NCI-H1105 (cell line): Measurements from ENCODE around the gene CAMKMT.

Experiments
- DNase-seq: peaks from one replicate; lab custom pipeline; 2025; lab: John Stamatoyannopoulos, UW

CAMKMT gene

DNA sequence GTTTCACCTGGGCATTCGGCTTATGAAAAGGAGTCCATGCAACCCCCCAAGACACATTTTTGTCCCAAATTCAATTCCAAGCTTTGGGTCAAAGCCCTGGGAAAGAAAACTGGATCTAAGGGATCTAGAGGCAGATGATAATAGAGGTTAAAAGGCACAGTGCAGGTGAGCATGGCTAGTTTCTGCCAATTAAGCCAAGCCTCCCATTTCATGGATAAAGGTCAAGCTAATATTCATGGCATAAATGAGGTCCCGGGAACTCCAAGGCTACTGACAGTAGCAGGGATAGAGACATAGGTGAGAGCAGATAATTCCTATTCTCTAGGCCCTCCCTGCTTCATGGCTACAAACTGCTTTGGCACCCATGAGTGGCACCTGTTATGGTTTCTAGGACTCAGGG, 83.1 kb downstream of the CAMKMT start:
- no peak for DNase-seq

DNA sequence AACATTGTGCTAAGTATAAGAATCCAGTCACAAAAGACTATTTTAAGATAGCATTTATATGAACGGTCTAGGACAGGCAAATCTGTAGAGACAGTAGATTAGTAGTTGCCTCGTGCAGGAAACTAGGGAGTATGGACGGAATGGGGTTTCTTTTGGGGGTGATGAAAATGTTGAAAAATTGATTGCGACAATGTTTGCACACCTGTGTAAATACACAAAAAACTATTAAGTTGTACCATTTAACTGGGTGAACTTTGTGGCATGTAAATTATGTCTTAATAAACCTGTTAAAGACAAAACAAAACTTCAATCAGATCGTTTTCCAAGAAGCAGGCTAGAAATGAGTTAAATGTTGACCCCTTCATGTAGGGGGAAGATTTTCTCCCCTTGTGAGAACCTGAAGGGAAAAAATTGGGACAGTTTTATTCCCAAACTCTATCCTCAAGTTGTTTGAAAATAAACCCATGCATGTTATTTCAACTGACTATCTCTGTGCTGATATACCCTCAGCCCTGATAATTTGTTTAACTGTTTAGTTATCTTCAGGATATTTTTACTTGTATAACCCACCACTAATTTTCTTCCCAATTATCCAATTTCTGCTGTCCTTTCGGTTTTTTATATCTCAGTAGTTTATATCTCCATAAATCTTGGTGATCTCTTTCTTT, 87.2 kb downstream of the CAMKMT start:
- DNase-seq: no peak

DNA sequence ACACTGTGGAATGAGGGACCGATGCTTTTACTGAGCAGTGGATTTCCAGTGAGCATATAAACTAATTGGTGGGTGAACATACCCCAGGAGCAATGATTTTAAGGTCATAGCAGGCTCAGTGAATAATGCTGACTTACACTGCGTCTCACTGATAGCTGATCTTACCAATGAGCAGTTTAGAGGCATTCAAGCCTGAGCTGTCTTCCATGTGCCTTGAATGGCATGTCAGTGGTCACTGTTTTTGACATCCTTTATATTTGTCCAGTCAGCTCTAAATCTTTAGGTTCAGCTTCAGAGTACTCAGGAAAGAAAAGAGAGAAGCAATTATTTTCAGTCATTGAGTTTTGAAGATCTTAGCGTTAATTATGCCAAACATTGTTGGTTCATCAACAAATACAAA, 88.3 kb downstream of the CAMKMT start:
- no peak for DNase-seq

DNA sequence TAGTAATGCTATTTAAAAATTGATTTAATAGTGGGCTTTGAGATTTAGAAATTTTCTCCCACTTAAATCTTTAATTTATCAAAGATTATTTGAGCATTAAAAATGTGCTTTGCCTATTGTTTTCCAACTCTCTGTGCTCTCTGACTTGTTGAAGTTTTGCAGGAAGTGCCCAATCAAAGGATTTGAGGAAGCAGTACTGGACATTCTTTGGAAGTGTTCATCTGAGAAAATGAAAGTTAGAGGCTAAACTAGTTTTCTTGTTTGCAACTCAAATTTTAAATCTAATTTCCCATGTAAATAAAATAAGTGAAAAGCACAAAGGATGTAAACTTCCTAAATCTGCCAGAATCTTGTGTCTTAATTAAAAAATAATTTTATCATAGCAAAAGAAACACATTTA, 89.1 kb downstream of the CAMKMT start:
- DNase-seq: no peak

DNA sequence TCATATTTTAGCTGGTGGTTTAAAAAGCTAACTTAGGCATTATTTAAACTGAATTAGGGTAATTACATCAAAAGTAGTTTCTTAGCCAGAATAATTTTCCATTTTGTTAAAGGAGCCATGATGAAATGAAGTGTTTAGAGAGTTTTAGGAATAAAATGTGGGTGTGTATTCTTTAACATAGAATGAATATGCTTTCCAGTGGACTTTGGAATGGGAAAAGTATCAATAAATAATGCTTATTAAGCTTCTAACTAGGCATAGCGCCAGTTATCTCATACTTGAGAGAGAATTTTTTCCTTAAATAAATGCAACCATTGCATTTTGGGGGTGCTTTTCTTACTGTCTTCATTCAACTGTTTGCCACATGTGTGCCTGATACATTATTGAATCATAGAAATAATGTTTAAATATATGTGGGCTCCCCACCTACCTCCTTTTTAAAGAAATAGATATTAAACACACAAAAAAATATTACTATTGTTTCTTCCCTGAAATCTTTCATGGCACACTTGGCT, 90.4 kb downstream of the CAMKMT start:
- DNase-seq: no peak

DNA sequence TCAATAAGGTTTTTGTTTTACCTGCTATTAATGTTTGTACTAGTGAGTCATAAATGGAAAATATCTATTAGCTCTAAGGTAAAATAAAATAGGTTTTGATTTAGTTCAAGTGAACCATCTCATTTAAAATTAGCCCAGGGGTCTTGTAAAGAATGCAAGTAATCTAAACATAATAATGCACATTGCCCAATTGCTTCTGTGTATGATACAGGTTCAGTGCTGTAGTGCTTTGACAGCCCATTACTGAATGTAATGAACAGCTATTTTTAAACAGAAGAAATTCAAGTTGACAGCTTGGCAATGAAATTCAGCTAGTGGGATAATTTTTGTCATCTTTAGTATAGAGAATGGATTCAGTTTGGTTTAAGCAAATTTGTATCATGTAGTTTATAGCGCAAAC, 91.5 kb downstream of the CAMKMT start:
- DNase-seq: no peak

DNA sequence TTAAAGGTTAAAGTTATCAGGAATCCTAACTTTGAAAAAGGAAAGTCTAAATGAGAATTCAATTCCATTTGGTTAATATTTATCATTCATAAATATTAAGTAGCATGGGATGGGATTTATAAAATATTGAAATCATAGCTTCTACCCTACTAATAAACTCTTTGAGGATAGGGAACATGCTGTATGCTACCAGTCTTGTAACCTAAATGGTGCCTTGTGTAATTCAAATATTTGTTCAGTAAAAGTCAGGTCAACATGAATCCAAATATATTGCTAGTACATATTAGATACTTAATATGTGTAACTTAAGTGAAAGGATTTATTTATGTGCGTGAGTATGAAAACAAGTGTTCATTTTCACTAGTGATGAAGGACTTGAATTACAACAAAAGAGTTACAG, 94.1 kb downstream of the CAMKMT start:
- no peak for DNase-seq

DNA sequence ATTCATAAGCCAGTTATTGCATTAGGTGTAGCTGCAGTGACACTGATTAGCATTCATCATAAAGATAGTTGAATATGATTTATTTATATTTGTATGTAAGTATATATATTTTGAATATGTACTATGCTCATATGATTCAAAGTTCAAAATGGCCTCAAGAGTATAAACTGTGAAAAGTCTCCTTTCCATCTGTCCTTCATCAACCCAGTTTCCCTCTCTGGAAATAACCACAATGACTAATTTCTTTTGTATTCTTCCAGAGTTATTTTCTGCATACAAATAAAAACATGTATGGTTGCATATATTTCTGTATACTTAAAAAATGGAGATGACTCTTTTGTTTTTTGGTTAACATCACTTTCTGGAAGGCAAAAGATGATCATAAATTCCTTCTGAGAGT, 95.2 kb downstream of the CAMKMT start:
- no peak for DNase-seq

DNA sequence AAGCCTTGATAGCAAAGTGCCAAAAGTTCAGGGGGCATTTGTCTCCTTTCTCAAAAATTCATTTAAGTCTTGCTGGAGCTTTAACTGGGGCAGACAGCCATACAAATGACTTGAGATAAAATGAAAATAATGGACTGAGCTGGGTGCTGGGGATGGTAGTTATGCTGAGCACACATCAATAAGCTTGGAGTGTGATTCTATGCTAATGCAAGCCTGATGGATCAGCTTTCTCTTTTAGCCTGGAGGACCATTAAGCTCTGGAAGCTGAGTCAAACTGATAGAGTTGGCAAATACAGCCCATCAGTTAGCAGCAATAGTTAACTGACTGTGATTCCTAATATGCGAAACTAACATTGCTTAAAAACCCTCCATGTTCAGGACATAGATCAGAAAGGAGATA, 98.0 kb downstream of the CAMKMT start:
- no peak for DNase-seq

DNA sequence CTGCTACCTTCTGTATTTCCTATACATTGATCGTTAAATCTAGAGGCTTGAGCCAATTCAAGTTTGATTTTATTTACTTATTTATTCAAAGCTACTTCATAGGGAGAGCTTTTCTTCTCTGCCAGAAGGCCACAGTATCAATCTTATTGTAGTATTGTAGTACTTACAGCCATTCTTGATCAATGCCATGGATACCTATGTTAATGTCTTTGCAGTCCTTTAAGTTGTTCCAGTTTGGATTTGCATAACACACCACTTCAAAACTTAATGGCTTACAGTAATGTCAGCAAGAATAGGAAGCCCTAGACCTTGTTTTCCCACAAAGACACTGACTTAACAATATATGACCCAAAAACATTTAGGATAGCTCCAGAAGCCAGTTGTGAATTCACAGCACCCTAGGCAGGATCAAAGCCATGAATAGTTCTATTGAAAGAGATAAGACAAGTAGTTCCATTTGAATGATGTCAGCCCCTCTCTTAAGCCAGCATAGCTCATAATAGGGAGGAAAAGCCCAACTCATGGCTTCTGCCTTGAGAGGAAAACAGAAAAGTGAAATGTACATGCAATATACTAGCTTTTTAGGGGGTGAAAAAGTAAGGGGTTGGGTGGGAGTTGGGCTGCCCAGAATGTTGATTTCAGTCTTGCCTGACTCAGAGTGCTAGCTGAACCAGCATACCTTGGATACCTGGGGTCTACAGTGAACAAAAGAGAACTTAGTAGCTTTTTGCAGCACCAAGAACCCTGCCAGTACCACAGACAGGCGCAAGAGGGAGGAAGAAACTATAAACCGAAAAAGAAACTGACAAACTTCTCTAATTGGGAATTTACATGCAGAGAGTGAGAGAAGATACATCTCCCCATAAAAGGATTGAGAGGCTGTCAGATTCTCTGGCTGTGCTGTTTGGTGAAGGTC, 101.4 kb downstream of the CAMKMT start:
- DNase-seq: no peak

DNA sequence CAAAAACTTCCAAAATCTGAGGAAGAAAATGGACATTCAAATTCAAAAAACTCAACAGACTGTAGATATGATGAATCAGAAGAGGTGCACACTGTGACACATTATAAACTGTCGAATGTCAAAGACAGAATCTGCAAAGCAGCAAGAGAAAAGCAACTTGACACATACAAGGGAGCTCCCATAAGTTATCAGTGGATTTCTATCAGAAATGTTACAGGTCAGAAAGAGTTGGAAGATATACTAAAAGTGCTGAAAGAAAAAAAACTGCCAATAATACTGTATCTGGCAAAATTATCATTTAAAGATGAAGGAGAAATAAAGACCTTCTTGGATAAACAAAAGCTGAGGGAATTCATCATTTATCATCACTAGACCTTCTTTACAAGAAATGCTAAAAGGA, 102.7 kb downstream of the CAMKMT start:
- no peak for DNase-seq

DNA sequence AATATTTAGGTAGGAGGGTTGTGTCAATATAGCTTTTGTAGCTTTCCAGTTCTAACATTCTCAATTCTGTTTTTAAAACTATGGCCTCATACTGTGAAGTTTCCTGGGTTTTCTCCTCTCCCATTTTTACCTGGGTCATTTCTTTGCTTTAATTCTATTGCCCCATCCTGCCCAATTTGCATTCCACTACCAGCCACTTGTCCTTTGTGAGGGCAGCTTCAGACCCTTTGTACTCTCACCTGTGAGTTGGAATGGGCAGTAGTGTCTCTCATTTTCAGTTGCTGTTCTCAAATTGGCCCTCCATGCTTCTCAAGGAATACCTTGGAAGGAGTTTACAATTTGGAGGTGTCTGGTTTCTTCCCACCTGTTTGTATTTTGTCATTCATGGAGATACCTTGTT, 108.4 kb downstream of the CAMKMT start:
- DNase-seq: no peak

DNA sequence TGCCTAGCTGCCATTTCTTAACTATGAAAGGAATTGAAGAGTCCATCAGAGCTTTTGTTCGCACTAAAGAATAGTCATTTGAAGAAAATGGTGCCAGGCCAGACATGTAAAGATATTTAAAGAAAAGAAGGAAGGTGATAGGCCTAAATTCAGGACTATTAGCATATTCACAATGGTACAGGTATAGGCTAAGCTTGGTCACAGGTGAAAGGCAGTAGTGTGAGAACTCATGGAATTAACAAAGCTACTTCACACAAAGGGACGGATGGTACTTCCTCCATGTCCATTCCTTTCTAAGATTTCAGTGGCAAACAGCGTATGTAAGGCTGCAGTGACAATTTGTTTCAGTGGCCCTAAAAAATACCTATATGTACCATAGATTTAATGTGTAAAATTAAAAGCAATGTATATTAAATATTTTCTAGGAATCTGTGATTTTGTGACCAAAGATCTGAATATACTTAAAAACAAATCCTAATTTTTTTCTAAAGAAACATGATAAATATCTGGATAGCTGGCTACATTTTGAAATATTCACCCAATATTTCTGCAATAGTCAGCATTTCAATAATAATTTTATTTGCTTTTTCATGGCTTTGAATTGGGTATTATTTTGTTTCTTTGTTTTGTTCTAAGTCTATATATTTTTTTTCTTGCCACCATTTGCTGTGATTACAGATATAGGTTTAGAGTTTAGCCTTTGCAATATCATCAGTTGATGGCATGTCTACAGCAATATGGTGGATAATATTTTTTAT, 116.1 kb downstream of the CAMKMT start:
- DNase-seq: no peak

DNA sequence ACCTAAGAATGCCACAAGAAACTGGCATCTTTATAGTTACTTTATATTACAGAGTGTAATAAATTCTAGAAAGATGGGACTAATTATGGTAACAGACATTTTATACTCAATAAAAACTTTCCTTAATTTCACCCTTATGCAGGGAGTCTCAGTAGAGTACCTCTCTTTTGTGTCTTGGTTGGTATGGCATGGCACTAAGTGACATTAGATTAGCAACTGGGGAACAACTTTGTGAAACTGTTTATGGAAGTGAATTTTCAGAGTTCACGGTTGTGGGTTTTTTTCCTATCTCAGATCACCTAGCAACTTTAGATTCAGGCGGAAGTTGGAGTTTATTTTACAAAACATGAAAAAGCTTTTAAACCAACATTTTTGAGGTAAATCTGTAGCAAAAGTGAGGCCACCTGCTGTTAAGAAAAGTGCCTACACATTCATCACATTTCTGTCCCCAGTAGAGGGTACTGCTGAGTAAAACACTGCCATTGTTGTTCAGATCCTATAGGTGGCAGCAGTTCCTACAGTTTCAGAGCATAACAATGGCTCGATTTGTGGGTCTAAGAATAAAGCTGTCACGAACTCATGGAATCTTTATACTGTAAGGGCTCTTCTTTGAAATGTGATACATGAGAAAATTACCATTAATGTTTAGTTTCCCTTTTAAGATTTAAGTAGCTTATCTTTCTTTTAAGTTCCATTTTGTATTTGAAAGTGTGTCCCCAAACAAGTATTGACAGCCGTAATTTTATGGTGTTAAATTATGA, 117.6 kb downstream of the CAMKMT start:
- peak; percentile 66 for DNase-seq

DNA sequence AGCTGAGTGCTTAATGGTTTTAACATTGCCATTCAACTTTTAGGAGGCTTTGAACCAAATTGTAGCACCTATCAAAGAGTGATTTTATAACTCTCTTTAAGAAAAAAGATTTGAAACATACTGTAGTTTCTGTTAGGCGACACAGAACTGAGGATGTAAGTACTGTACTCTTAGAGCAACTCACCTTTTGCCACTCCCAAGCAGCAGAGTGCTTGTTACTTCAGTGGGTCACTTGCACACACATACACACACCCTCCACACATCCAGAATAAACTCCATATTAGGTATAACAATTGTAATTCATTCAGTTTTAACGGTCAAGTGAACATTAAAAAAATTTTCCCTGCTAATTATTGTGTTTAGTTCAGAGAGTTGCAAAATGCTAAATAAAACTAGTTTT, 118.3 kb downstream of the CAMKMT start:
- no peak for DNase-seq

DNA sequence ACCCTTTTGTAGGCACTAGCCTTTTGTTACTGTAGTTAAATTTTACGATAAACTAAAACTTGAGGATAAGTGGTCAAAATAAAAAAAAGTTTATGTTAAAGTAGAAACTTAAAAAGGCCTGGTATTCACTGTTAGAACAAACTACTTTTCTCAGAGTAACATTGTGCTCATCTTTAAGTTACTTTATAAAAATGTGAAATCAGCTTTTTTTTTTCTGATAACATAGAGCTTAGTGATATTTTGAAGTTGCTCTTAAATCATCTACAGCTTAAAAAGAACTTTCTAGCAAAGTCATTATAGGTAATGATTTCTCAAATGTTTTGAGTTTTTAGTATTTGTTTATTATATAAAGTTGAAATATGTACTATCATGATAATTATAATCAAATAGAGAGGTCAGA, 125.3 kb downstream of the CAMKMT start:
- DNase-seq: no peak

DNA sequence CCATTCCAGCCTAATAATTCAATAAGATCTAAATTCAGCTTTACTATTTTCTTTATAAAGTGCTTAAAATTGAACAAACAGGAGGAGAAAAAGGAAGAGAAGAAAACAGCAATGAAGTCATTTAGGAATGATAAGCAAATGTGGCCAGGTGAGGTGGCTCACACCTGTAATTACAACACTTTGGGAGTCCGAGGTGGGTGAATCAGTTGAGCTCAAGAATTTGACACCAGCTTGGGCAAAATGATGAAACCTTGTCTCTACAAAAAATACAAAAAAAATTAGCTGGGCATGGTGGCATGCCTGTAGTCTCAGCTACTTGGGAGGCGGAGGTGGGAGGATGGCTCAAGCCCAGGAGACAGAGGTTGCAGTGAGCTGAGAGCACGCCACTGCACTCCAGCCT, 129.0 kb downstream of the CAMKMT start:
- no peak for DNase-seq

DNA sequence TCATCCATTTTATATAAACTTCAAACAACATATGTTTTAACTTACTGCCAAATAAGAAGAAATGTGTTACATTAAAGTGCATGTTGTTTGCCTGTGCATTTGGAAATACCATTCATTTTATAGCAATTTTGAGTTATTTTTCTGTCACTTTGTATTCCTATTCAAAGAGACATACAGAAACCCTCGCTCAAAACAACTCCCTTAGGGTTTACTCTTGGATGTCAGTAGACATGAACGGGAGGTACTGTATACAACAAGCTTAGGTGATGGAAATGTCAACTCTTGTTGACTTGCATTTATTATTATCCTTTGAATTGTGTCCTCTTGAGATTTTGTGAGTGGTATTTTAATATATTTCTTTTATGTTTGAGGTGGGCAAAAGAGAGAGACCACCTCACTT, 132.3 kb downstream of the CAMKMT start:
- DNase-seq: no peak

DNA sequence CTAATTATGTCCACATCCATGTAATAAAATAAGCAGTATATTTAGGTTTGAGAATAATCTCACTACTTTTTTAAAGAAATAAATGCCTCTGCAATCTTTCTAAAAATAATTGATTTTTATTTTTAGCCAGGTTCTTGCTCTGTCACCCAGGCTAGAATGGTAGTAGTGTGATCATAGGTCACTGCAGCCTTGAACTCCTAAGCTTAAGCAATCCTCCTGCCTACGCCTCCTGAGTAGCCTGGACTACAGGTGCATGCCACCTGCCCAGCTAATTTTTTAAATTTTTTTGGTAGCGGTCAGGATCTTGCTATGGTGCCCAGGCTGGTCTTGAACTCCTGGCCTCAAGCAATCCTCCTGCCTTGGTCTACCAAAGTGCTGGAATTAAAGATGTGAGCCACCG, 133.3 kb downstream of the CAMKMT start:
- no peak for DNase-seq

DNA sequence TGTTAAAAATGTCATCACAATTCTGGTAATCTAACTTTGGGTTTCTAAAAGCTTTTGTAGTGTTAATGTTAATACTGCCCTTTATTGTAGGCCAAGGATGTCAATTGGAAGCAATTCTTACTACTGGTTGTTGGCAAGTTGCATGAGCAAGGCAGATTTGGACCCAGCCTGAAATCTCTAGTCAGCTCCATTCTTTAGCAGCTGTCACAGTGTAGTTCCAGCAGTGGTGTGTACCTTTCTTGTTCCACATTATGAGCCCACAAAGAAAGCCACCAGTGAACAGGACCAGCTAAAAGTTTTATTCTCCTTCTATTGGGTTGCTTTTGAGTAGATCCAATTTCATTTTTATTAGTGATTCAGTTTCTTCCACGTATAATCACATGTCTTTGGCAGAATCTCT, 133.8 kb downstream of the CAMKMT start:
- DNase-seq: no peak

DNA sequence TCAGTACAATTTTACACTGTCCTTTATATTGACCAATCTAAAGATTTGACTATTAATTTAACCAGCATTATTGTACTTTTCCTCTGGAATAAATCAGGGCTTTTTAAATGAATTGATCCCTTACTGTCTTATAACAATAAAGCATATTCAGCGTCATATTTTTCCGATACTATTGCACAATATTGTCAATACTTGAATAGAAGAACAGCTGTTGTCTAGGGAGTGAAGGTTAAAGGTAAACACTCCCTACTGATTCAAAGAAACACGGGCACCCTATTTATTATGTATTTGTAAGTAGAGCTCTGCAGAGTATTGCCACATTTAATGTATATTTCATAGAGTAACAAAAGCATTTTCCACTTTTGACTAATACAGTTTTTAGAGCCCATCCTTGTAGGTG, 134.4 kb downstream of the CAMKMT start:
- no peak for DNase-seq

DNA sequence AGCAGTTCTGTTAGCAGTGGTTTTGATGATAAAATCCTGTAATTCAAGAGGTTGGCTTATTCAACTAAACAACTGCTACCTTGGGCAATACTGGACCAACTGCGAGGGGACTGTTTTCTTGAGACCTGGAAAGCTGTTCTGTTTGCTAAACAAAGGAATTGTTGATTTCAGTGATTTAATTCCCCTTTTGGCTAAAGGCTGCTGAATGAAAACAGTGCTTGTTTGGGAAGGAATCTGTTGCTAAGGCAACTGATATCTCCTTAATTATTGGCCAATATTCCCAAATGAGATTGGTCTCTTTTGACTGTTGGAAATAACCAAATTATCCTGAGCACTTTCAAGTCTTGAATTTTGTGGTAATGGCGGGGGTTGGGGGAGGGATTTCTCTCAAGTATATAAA, 136.8 kb downstream of the CAMKMT start:
- DNase-seq: no peak
